ENCODE results near the gene SYNJ2BP. TPM values are rescaled to one million over a fixed set of nuclear protein-coding genes. Genes with fewer than 3 reads are reported as not detected.
A peak's percentile ranks its signal among the peaks of the same experiment; 100 is the strongest.
"Not testable (repeated sequence)": the region's sequence is repeated elsewhere in the genome, so short reads cannot be mapped to it uniquely, and the experiment has no call there.

The SYNJ2BP gene
- total RNA-seq, 1 donor from 2014 or later, result 42.3 TPM

GRCh38 chr14:70415788-70416187, 1.1 kb downstream of the SYNJ2BP start:
- Histone ChIP-seq H3K4me3 (peak overlapping the region; percentile 94), H3K4me1 (peaks cover 14% of the 10 kb centered on the region), H3K9me3 (no peaks in the 10 kb centered on the region), H3K27me3 (no peaks in the 10 kb centered on the region), H3K36me3 (peaks cover 3% of the 10 kb centered on the region), H3K27ac (no peak overlapping the region)
- intact Hi-C loops (cut with DNase I), result no loop called here
- ATAC-seq (no peak), DNase-seq (no peak)
- TF ChIP-seq CTCF (IDR thresholded peaks at IDR 0.05), result no peak

GRCh38 chr14:70407621-70408020, 9.3 kb downstream of the SYNJ2BP start:
- H3K4me3 ChIP-seq, result no peak overlapping the region
- peaks cover 3% of the 10 kb centered on the region for H3K36me3 ChIP-seq
- no peak overlapping the region for H3K27ac ChIP-seq
- no peak for TF ChIP-seq CTCF (IDR thresholded peaks at IDR 0.05)
- intact Hi-C loops (cut with DNase I), result no loop called here
- no peaks in the 10 kb centered on the region for H3K4me1 ChIP-seq
- no peaks in the 10 kb centered on the region for H3K27me3 ChIP-seq
- H3K9me3 ChIP-seq, result no peaks in the 10 kb centered on the region
- DNase-seq, result no peak
- no peak for ATAC-seq

GRCh38 chr14:70406216-70406615, 10.7 kb downstream of the SYNJ2BP start:
- intact Hi-C loops (cut with DNase I); H3K4me1 ChIP-seq; H3K27ac ChIP-seq; H3K4me3 ChIP-seq; DNase-seq; H3K27me3 ChIP-seq; H3K9me3 ChIP-seq; H3K36me3 ChIP-seq; ATAC-seq: not testable (repeated sequence)

GRCh38 chr14:70403335-70403734, 13.6 kb downstream of the SYNJ2BP start:
- H3K27ac ChIP-seq; DNase-seq; ATAC-seq; H3K36me3 ChIP-seq; H3K9me3 ChIP-seq; H3K27me3 ChIP-seq; intact Hi-C loops (cut with DNase I); H3K4me1 ChIP-seq; H3K4me3 ChIP-seq: not testable (repeated sequence)
- peak; percentile 8 for TF ChIP-seq CTCF (IDR thresholded peaks at IDR 0.05)

- no peak for ATAC-seq
- no peaks in the 10 kb centered on the region for H3K27me3 ChIP-seq
- intact Hi-C loops (cut with DNase I), result no loop called here
- H3K4me1 ChIP-seq, result no peaks in the 10 kb centered on the region
- H3K4me3 ChIP-seq, result no peak overlapping the region
- no peak for DNase-seq
- no peaks in the 10 kb centered on the region for H3K9me3 ChIP-seq
- TF ChIP-seq CTCF (IDR thresholded peaks at IDR 0.05), result no peak
- no peaks in the 10 kb centered on the region for H3K36me3 ChIP-seq
- no peak overlapping the region for H3K27ac ChIP-seq
These were observed 15.2 kb downstream of the SYNJ2BP start for GRCh38 chr14:70401643-70402042.

GRCh38 chr14:70398706-70399431, 18.0 kb downstream of the SYNJ2BP start:
- H3K36me3 ChIP-seq, result no peaks in the 10 kb centered on the region
- no peak overlapping the region for H3K27ac ChIP-seq
- TF ChIP-seq CTCF (IDR thresholded peaks at IDR 0.05), result no peak
- ATAC-seq (peak; percentile 45), DNase-seq (peak; percentile 61)
- intact Hi-C loops (cut with DNase I), result no loop called here
- H3K4me3 ChIP-seq, result no peak overlapping the region
- no peaks in the 10 kb centered on the region for H3K27me3 ChIP-seq
- no peaks in the 10 kb centered on the region for H3K9me3 ChIP-seq
- no peaks in the 10 kb centered on the region for H3K4me1 ChIP-seq

Data from upper lobe of right lung (tissue), 1 donor.